ENCODE measurements around the gene TCF3.
"Not testable (repeated sequence)": the region's sequence is repeated elsewhere in the genome, so short reads cannot be mapped to it uniquely, and the experiment has no call there.

DNA sequence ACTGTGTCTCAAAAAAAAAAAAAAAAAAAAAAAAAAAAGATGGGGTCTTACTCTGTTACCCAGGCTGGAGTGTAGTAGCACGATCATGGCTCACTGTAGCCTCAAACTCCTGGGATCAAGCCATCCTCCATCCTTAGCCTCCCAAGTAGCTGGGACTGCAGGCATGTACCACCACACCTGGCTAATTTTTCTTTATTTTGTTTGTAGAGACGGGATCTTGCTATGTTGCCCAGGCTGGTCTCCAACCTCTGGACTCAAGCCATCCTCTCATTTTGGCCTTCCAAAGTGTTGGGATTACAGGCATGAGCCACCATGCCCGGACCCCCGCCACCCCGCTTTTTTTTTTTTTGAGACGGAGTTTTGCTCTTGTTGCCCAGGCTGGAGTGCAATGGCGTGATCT, 10.8 kb upstream of the TCF3 start:
- not testable (repeated sequence) for TF ChIP-seq POLR2AphosphoS5 (IDR thresholded peaks at IDR 0.05; ENCODE audit: low read depth, low read length); SPI1 (IDR thresholded peaks at IDR 0.05; ENCODE audit: low read depth, low read length); TAF1 (IDR thresholded peaks at IDR 0.05; ENCODE audit: low read depth, low read length); POLR2A (IDR thresholded peaks at IDR 0.05; ENCODE audit: low read depth, low read length); POU2F2 (IDR thresholded peaks at IDR 0.05; ENCODE audit: low read depth, low read length); PAX5 (IDR thresholded peaks at IDR 0.05; ENCODE audit: insufficient read depth, low read length, severe bottlenecking)
